Muscle layer of duodenum (tissue), 2 donors: ENCODE measurements around the gene EPHA4.

Source experiments
- H3K27ac ChIP-seq: one replicate; pipeline ENCODE4 v1.7.0; 2013; ENCODE audit warnings: mild to moderate bottlenecking, low read length
- H3K27me3 ChIP-seq: one replicate; pipeline ENCODE4 v1.7.0; 2013; ENCODE audit warnings: low read depth, mild to moderate bottlenecking, control low read depth, low read length
- H3K36me3 ChIP-seq, 2 donors: one replicate each; pipeline ENCODE4 v1.7.0; 2013; ENCODE audit warnings: low read length in 2 of 2, control low read depth in 1 of 2, mild to moderate bottlenecking in 1 of 2; ENCODE audit not compliant: insufficient read depth in 2 of 2, control insufficient read depth in 1 of 2
- H3K4me1 ChIP-seq, 2 donors: one replicate each; pipeline ENCODE4 v1.7.0; 2013; ENCODE audit warnings: low read length in 2 of 2, mild to moderate bottlenecking in 2 of 2, control low read depth in 1 of 2, moderate library complexity in 1 of 2; ENCODE audit not compliant: insufficient read depth in 2 of 2, control insufficient read depth in 1 of 2
- H3K4me3 ChIP-seq, 2 donors: one replicate each; pipeline ENCODE4 v1.7.0; 2013; ENCODE audit warnings: low read length in 2 of 2, low read depth in 1 of 2, mild to moderate bottlenecking in 1 of 2
- H3K9me3 ChIP-seq, 2 donors: one replicate each; pipeline ENCODE4 v1.7.0; 2013; ENCODE audit warnings: low read length in 2 of 2, control low read depth in 1 of 2, mild to moderate bottlenecking in 1 of 2; ENCODE audit not compliant: control insufficient read depth in 1 of 2
- donor health status: healthy.

EPHA4 gene

DNA sequence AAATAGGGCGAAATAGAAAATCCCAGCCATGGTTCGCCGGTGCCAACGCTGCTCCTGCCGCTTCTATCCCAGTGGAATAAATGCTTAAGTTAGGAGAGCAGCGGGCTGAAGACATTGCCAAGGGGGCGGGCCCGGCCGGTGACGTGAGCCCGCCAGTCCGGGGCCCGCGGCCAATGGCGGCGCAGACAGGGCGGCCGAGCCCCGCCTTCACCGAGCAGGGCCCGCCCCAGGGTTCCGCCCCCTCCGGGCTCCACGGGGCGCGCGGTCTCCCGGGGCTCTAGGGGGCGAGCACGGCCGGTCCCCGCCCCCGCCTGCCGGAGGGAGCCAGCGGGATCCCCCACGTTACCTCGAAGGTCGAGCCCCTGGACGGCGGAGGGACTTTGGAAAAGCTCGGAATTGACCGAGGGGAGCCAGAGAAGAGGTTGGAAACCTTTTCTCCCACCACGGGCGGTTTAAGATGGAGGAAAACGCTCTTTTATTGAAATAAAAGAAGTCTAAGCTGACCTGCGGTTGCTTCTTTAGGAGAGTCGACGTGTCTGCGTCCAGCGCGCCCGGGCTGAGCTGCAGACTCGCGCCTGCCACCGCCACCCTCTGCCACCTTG, at the start of gene EPHA4:
Gene EPHA4, minus strand, starts transcription at position 86 of the 602 bp plus-strand sequence. Its CDS starts 56 bp downstream, at position 30.
- Histone ChIP-seq H3K27ac (peak within 1 kb of the TSS; percentile 57), H3K36me3 (no peaks in the 10 kb centered on the region), H3K27me3 (peaks cover 28% of the 10 kb centered on the region), H3K4me3 (peak within 1 kb of the TSS; percentile 78 to 96), H3K9me3 (no peaks in the 10 kb centered on the region), H3K4me1 (peaks cover 0 to 38% of the 10 kb centered on the region in 2 donors)

GRCh38 chr2:221618007-221618406, 45.9 kb upstream of the EPHA4 start:
- Histone ChIP-seq H3K36me3 (no peaks in the 10 kb centered on the region), H3K4me3 (no peak overlapping the region), H3K4me1 (no peaks in the 10 kb centered on the region), H3K27ac (no peak overlapping the region), H3K27me3 (no peaks in the 10 kb centered on the region), H3K9me3 (no peaks in the 10 kb centered on the region)

GRCh38 chr2:221616561-221616960, 44.5 kb upstream of the EPHA4 start:
- H3K9me3 ChIP-seq: no peaks in the 10 kb centered on the region
- no peak overlapping the region for H3K27ac ChIP-seq
- H3K27me3 ChIP-seq: no peaks in the 10 kb centered on the region
- H3K4me3 ChIP-seq: no peak overlapping the region
- no peaks in the 10 kb centered on the region for H3K4me1 ChIP-seq
- H3K36me3 ChIP-seq: no peaks in the 10 kb centered on the region

DNA sequence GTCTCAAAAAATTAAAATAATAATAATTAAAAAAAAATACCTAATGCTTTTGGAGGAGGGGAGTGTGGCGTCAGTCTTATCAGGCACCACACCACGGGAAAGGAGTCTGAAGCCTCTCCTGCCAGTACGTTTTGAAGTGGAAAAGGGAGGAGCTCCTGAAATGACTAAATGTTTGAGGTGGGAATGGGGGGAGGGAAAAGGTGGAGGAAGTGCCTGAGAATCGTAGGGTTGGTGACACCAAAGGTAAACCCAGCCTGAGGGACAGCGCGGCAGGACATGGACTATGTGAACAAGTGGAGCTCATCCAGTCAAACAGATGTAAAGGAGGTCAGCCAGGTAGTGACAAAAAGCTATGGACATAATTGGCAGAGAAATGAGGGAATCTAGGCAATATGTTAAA, 42.2 kb upstream of the EPHA4 start:
- H3K9me3 ChIP-seq: no peaks in the 10 kb centered on the region
- H3K27ac ChIP-seq: no peak overlapping the region
- H3K27me3 ChIP-seq: no peaks in the 10 kb centered on the region
- no peaks in the 10 kb centered on the region for H3K36me3 ChIP-seq
- H3K4me1 ChIP-seq: no peaks in the 10 kb centered on the region
- no peak overlapping the region for H3K4me3 ChIP-seq

DNA sequence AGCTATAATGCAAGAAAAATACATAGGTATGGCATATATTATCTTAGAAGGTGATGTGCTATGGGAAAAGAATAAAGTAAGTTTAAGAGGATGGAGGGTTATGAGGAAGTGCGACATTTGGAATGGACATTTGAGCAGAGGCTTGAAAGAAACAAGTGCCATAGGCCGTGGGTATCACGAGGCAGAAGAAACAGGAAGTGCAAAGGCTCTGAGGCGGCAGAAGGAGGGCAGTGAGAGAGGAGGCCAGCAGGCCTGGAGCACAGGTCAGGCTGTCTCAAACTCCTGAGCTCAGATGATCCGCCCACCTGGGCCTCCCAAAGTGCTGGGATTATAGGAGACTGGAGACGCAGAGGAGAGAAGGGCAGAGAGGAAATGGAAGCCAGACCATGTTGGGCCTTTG, 40.7 kb upstream of the EPHA4 start:
- Histone ChIP-seq H3K9me3 (no peaks in the 10 kb centered on the region), H3K27ac (no peak overlapping the region), H3K4me1 (no peaks in the 10 kb centered on the region), H3K36me3 (no peaks in the 10 kb centered on the region), H3K27me3 (no peaks in the 10 kb centered on the region), H3K4me3 (no peak overlapping the region)

DNA sequence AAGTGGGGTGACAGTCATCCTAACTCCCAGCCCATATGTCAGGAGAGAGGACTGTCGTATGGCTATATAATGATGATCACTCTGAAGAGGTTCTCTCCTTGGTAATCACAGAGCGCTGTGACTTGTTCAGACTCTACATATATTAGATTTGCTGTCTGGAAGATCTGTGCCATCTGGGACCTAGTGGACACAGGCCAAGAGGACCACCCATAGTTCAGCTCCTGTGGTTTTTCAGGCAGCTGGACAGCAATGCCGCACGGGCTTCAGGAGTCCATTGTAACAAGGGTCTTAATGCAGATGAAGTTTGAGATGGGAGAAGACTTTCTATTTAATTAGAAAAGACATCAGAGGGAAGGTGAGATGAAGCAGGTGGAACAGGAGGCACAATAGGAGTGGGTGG, 40.1 kb upstream of the EPHA4 start:
- Histone ChIP-seq H3K27me3 (no peaks in the 10 kb centered on the region), H3K27ac (no peak overlapping the region), H3K4me3 (no peak overlapping the region), H3K9me3 (no peaks in the 10 kb centered on the region), H3K4me1 (no peaks in the 10 kb centered on the region), H3K36me3 (no peaks in the 10 kb centered on the region)

- Histone ChIP-seq H3K27ac (no peak overlapping the region), H3K27me3 (no peaks in the 10 kb centered on the region), H3K9me3 (no peaks in the 10 kb centered on the region), H3K4me3 (no peak overlapping the region), H3K4me1 (no peaks in the 10 kb centered on the region), H3K36me3 (no peaks in the 10 kb centered on the region)
Observed at GRCh38 chr2:221610675-221611074, 38.6 kb upstream of the EPHA4 start.

- Histone ChIP-seq H3K27me3 (no peaks in the 10 kb centered on the region), H3K27ac (no peak overlapping the region)
Observed at GRCh38 chr2:221610255-221610654, 38.2 kb upstream of the EPHA4 start.

GRCh38 chr2:221608442-221608841, 36.3 kb upstream of the EPHA4 start:
- Histone ChIP-seq H3K27me3 (no peaks in the 10 kb centered on the region), H3K36me3 (no peaks in the 10 kb centered on the region), H3K9me3 (no peaks in the 10 kb centered on the region), H3K4me1 (no peaks in the 10 kb centered on the region), H3K4me3 (no peak overlapping the region), H3K27ac (no peak overlapping the region)

More at GRCh38 chr2:221610255-221610654, 38.2 kb upstream of the EPHA4 start:
- no peak overlapping the region for H3K4me3 ChIP-seq
- no peaks in the 10 kb centered on the region for H3K4me1 ChIP-seq
- H3K36me3 ChIP-seq: no peaks in the 10 kb centered on the region
- no peaks in the 10 kb centered on the region for H3K9me3 ChIP-seq

GRCh38 chr2:221606424-221606823, 34.3 kb upstream of the EPHA4 start:
- no peaks in the 10 kb centered on the region for H3K27me3 ChIP-seq
- no peaks in the 10 kb centered on the region for H3K36me3 ChIP-seq
- no peaks in the 10 kb centered on the region for H3K4me1 ChIP-seq
- no peak overlapping the region for H3K4me3 ChIP-seq
- no peaks in the 10 kb centered on the region for H3K9me3 ChIP-seq
- no peak overlapping the region for H3K27ac ChIP-seq

- no peaks in the 10 kb centered on the region for H3K4me1 ChIP-seq
- no peaks in the 10 kb centered on the region for H3K36me3 ChIP-seq
- H3K27ac ChIP-seq: no peak overlapping the region
- no peaks in the 10 kb centered on the region for H3K9me3 ChIP-seq
- no peaks in the 10 kb centered on the region for H3K27me3 ChIP-seq
- H3K4me3 ChIP-seq: no peak overlapping the region
Observed at GRCh38 chr2:221605751-221606240, 33.7 kb upstream of the EPHA4 start.

DNA sequence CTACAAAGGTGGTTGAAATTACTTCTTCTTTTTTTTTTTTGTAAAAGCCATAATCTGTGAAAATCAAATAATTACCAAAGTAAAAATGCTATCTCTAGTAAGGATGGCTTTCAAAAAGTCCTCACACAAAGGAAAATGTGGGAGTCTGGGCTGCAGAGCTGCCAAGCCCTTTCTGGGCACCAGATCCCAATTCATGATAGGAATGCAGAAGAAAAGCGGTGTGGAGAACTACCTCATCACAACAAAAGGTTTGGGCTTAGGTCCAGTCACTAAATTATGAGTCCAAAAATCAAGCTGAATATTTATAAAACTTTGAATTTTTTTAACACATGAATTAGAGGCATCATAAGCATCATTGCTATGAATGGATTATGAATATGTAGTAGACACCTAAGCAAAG, 30.8 kb upstream of the EPHA4 start:
- Histone ChIP-seq H3K4me3 (no peak overlapping the region), H3K27me3 (no peaks in the 10 kb centered on the region), H3K27ac (no peak overlapping the region), H3K4me1 (no peaks in the 10 kb centered on the region), H3K36me3 (no peaks in the 10 kb centered on the region), H3K9me3 (no peaks in the 10 kb centered on the region)
